Keratinocyte (primary cell): ENCODE measurements around the gene MYLK4. TPM values are rescaled to one million over a fixed set of nuclear protein-coding genes. Genes with fewer than 3 reads are reported as not detected.

Source experiments
- DNase-seq: peaks from one replicate; pipeline ENCODE4 v3.0.0-alpha.2; 2011; ENCODE audit warnings: low read depth, missing footprints, low spot score
- FAIRE-seq: peaks from 2 replicates; lab custom pipeline; 2011; peaks lifted over from hg19 to GRCh38; lab: Jason Lieb, UNC
- H2AFZ ChIP-seq: 2 replicates; pipeline ENCODE4 v1.6.0; 2012; ENCODE audit warnings: low read length, control low read depth, inconsistent platforms; ENCODE audit not compliant: control insufficient read depth
- H3K27ac ChIP-seq: 2 replicates; pipeline ENCODE4 v1.5.1; 2011; ENCODE audit warnings: low read length; ENCODE audit not compliant: control insufficient read depth, insufficient read depth
- H3K27me3 ChIP-seq: 3 replicates; pipeline ENCODE4 v1.6.0; 2011; ENCODE audit warnings: low read length; ENCODE audit not compliant: control insufficient read depth, insufficient read depth; ENCODE audit errors: extremely low read depth
- H3K36me3 ChIP-seq, 2 experiments: 2 replicates in 1 of 2; 3 replicates in 1 of 2; pipeline ENCODE4 v1.5.1; 2011; ENCODE audit warnings: low read length in 2 of 2, mild to moderate bottlenecking in 1 of 2; ENCODE audit not compliant: control insufficient read depth in 2 of 2, insufficient read depth in 2 of 2; ENCODE audit errors: extremely low read depth in 1 of 2
- H3K4me1 ChIP-seq: 3 replicates; pipeline ENCODE4 v1.5.1; 2011; ENCODE audit warnings: low read length; ENCODE audit not compliant: control insufficient read depth, insufficient read depth; ENCODE audit errors: extremely low read depth
- H3K4me2 ChIP-seq: 3 replicates; pipeline ENCODE4 v1.6.0; 2011; ENCODE audit warnings: low read depth, low read length; ENCODE audit not compliant: control insufficient read depth, insufficient read depth; ENCODE audit errors: extremely low read depth
- H3K4me3 ChIP-seq, 3 experiments: fragments of 200-600 bp in 1 of 3; sonication (generic) in 1 of 3; 2 replicates in 2 of 3; 3 replicates in 1 of 3; pipeline ENCODE4 v1.5.1; 2011 to 2016; ENCODE audit warnings: low read length in 3 of 3, mild to moderate bottlenecking in 3 of 3, control low read depth in 2 of 3, inconsistent platforms in 1 of 3, low read depth in 1 of 3, mixed read lengths in 1 of 3, mixed run types in 1 of 3, moderate library complexity in 1 of 3; ENCODE audit not compliant: control insufficient read depth in 2 of 3, insufficient read depth in 2 of 3; ENCODE audit errors: extremely low read depth in 1 of 3
- H3K79me2 ChIP-seq: 2 replicates; pipeline ENCODE4 v1.6.0; 2012; ENCODE audit warnings: low read length; ENCODE audit not compliant: control insufficient read depth, insufficient read depth
- H3K9ac ChIP-seq: 3 replicates; pipeline ENCODE4 v1.6.0; 2011; ENCODE audit warnings: low read length; ENCODE audit not compliant: control insufficient read depth, insufficient read depth; ENCODE audit errors: extremely low read depth
- H3K9me1 ChIP-seq: 3 replicates; pipeline ENCODE4 v1.6.0; 2011; ENCODE audit warnings: low read length; ENCODE audit not compliant: control insufficient read depth, insufficient read depth; ENCODE audit errors: extremely low read depth
- H3K9me3 ChIP-seq: 2 replicates; pipeline ENCODE4 v1.5.1; 2012; ENCODE audit warnings: low read depth, low read length; ENCODE audit not compliant: control insufficient read depth
- H4K20me1 ChIP-seq: 3 replicates; pipeline ENCODE4 v1.6.0; 2011; ENCODE audit warnings: low read length; ENCODE audit not compliant: control insufficient read depth, insufficient read depth; ENCODE audit errors: extremely low read depth
- EZH2 ChIP-seq: IDR thresholded peaks from one replicate; pipeline ENCODE4 v1.6.1; 2012; ENCODE audit warnings: inconsistent platforms, mild to moderate bottlenecking, low read length, moderate library complexity
- dilution Hi-C: fragments of 300-500 bp; cut with MboI; formaldehyde crosslinking; loops from one replicate; pipeline ENCODE4 v1.7.0; 2020; ENCODE audit warnings: low sequenced_read_pairs; ENCODE audit not compliant: extremely low pct_ligation_motif_present
- polyA plus RNA-seq, 5 experiments: library from polyadenylated mRNA; depleted of rRNA in 3 of 5; stranded (reverse) in 3 of 5; stranded (forward) in 1 of 5; unstranded in 1 of 5; fragments of >200 nt; gene quantifications; 1 replicate in 1 of 5; 2 replicates in 3 of 5; 3 replicates in 1 of 5; pipeline versions ENCODE4 v1.2.1 to v1.2.3, GENCODE V29; 2011 to 2012; ENCODE audit warnings: missing spikeins in 2 of 5, low read depth in 1 of 5, low replicate concordance in 1 of 5
- TF ChIP-seq, protein P1 (sequence below), 3 experiments: IDR thresholded peaks in 1 of 3; conservative IDR thresholded peaks in 1 of 3; optimal IDR thresholded peaks in 1 of 3; 2 replicates in 2 of 3; 3 replicates in 1 of 3; pipeline versions ENCODE3 to v1.5.1; 2011; ENCODE audit warnings: low read length in 3 of 3, mild to moderate bottlenecking in 3 of 3, moderate library complexity in 2 of 3, control low read depth in 1 of 3, inconsistent platforms in 1 of 3; ENCODE audit not compliant: insufficient read depth in 2 of 3; ENCODE audit errors: extremely low read depth in 1 of 3

MYLK4 gene
- polyA plus RNA-seq, 1 donor (not counting 4 experiments of a cell fraction or from before 2014, with no cell fraction given): 0.31 TPM

GRCh38 chr6:2777249-2777648 is 26.5 kb upstream of the MYLK4 start:
- dilution Hi-C loops: no loop called here
- Histone ChIP-seq H3K9ac (no peak overlapping the region), H3K9me3 (no peaks in the 10 kb centered on the region), H3K4me1 (no peaks in the 10 kb centered on the region), H4K20me1 (peaks cover 13% of the 10 kb centered on the region), H3K4me3 (no peak overlapping the region), H3K79me2 (peaks cover 87% of the 10 kb centered on the region), H2AFZ (no peak overlapping the region), H3K9me1 (peaks cover 2% of the 10 kb centered on the region), H3K4me2 (no peak overlapping the region), H3K27me3 (no peaks in the 10 kb centered on the region), H3K36me3 (peaks cover 15 to 51% of the 10 kb centered on the region in 2 experiments), H3K27ac (no peak overlapping the region)
- DNase-seq: no peak
- TF ChIP-seq, protein P1, sequence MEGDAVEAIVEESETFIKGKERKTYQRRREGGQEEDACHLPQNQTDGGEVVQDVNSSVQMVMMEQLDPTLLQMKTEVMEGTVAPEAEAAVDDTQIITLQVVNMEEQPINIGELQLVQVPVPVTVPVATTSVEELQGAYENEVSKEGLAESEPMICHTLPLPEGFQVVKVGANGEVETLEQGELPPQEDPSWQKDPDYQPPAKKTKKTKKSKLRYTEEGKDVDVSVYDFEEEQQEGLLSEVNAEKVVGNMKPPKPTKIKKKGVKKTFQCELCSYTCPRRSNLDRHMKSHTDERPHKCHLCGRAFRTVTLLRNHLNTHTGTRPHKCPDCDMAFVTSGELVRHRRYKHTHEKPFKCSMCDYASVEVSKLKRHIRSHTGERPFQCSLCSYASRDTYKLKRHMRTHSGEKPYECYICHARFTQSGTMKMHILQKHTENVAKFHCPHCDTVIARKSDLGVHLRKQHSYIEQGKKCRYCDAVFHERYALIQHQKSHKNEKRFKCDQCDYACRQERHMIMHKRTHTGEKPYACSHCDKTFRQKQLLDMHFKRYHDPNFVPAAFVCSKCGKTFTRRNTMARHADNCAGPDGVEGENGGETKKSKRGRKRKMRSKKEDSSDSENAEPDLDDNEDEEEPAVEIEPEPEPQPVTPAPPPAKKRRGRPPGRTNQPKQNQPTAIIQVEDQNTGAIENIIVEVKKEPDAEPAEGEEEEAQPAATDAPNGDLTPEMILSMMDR (optimal IDR thresholded peaks at IDR 0.05 in 1 of 3, IDR thresholded peaks at IDR 0.05 in 1 of 3, conservative IDR thresholded peaks at IDR 0.05 in 1 of 3; ENCODE audit: extremely low read depth in 1 of 3, insufficient read depth in 2 of 3, low read length in 3 of 3): no peak
- no peak for TF ChIP-seq EZH2
- no peak for FAIRE-seq

DNA sequence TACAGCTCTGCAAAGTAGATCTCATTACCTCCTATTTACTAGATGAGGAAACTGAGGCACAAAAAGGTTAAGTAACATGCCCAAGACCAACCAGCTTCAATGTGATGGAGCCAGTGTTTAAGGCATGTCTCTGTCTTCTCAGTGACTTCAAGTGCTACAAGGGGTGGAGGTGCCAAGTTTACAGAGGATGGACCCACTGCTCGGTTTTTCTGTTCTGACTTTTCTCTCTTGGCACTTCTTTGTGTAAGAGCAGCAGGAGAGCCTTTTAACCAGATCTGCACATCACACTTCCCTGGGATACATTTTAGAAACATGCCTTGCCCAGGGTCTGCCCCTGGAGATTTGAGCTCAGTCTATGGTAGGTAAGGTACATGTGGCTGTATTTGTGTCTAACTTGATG is 24.3 kb upstream of the MYLK4 start:
- Histone ChIP-seq H3K4me1 (no peaks in the 10 kb centered on the region), H3K27me3 (no peaks in the 10 kb centered on the region), H3K9me3 (no peaks in the 10 kb centered on the region), H3K9ac (no peak overlapping the region), H3K79me2 (peaks cover 96% of the 10 kb centered on the region), H3K4me3 (no peak overlapping the region), H4K20me1 (peaks cover 12% of the 10 kb centered on the region), H3K9me1 (peaks cover 2% of the 10 kb centered on the region), H3K4me2 (no peak overlapping the region), H3K27ac (no peak overlapping the region), H3K36me3 (peaks cover 16 to 56% of the 10 kb centered on the region in 2 experiments), H2AFZ (no peak overlapping the region)
- DNase-seq (no peak), FAIRE-seq (no peak)
- no peak for TF ChIP-seq EZH2
- TF ChIP-seq, protein P1 (optimal IDR thresholded peaks at IDR 0.05 in 1 of 3, IDR thresholded peaks at IDR 0.05 in 1 of 3, conservative IDR thresholded peaks at IDR 0.05 in 1 of 3; ENCODE audit: extremely low read depth in 1 of 3, insufficient read depth in 2 of 3, low read length in 3 of 3): no peak
- dilution Hi-C loops: no loop called here
